Stimulated activated CD4-positive, alpha-beta T cell treated with anti-CD3 and anti-CD28 coated beads, Interleukin-4, amount 100 ng/mL, for 4 hours (primary cell): ENCODE measurements around the gene C1QTNF2.

Source experiments
- DNase-seq, 2 experiments: peaks; one replicate each; pipeline ENCODE4 v3.0.0-alpha.2; 2020

C1QTNF2 gene, protein sequence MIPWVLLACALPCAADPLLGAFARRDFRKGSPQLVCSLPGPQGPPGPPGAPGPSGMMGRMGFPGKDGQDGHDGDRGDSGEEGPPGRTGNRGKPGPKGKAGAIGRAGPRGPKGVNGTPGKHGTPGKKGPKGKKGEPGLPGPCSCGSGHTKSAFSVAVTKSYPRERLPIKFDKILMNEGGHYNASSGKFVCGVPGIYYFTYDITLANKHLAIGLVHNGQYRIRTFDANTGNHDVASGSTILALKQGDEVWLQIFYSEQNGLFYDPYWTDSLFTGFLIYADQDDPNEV

GRCh38 chr5:160369990-160370712 lies at the start of gene C1QTNF2:
TSS of gene C1QTNF2 (minus strand) at chr5:160370626. CDS start at chr5:160355011, 15,615 bp downstream.
- peak in 1 of 2 experiments; percentile 1 for DNase-seq

GRCh38 chr5:160420331-160420610 lies 49.8 kb upstream of the C1QTNF2 start:
- no peak for DNase-seq

DNA sequence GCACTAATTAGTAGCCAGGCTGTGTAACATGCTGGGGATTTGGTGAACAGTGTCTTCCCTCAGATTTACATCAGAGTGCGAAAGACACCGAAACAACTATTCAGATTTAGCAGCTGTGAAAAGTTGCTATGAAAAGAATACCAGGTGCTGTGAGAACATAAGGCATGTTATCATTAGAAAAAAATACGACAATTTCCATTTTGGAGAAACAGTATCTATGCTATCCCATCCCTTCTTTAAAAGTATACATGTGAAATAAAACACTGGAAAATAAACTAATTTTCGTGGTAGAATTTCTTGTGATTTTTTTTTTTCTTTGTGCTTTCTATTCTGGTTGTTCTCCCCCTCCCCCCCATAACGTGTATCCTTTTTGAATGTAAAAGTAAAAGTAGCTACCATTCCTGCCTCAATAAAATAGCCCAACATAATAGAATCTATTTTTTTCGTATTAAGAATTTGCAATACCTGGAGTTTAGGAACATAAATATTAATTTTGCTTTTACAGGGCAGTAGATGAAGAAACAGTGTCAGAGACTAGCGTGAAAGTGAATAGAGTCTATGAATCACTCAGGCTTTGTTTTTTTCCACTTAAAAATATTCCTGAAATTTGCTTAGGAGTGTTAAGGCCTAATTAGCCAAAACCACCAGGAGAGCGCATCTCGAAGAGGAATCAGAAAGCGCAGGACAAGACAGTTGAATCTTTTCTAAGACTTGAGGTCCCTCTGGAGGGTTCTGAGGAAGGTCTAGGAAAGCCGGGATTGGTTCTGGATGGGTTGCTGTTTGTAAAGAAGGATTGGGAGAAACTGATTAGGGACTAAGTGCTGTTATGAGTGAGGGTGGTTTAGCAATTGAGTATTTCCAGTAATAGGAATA lies 49.3 kb upstream of the C1QTNF2 start:
- no peak for DNase-seq

DNA sequence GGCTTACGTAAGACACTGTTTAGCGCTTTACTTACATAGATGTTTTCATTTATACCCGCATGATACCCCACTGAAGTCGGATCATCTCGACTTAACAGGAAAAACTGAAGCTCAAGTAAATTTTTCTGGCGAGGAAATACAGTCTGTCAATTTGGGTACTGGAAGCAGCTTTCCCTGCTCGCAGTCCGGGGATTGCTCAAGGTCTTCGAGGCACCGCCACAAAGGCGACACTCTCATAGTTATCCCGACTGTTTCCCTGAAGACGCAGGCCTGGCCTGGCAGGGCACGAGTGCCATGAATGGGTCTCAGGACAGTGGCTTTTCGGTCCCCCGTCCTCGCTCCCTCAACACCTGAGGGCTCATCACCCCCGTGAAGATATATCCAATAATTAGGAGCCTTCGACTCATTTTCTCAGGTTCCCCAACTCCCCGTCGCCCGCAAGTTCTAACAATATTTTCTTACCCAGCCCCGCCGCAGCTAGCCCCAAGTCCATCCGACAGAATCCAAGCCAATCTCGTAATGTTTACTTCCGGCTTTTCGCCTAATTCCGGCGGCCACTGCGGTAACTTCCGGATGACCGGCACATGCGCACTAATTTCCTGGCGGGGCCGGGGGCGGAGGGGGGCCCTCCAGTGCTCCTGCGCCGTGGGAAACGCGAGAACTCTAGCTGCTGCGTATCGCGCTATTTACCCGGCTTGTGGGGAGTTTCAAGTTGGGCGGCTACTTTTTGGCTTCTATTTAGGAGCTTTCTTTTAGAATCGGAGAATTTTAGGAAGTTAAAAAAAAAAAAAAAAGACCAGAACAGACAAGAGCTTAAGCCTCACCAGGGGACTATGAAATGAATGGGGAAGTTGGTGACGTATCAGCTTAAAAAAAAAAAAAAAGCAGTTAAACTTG lies 48.4 kb upstream of the C1QTNF2 start, which contains the start of gene SLU7:
Gene SLU7 (minus strand): TSS at position 521 of the 897 bp plus-strand sequence. CDS start 3,787 bp downstream, outside the sequence.
- peak; percentile 90 to 91 for DNase-seq

DNA sequence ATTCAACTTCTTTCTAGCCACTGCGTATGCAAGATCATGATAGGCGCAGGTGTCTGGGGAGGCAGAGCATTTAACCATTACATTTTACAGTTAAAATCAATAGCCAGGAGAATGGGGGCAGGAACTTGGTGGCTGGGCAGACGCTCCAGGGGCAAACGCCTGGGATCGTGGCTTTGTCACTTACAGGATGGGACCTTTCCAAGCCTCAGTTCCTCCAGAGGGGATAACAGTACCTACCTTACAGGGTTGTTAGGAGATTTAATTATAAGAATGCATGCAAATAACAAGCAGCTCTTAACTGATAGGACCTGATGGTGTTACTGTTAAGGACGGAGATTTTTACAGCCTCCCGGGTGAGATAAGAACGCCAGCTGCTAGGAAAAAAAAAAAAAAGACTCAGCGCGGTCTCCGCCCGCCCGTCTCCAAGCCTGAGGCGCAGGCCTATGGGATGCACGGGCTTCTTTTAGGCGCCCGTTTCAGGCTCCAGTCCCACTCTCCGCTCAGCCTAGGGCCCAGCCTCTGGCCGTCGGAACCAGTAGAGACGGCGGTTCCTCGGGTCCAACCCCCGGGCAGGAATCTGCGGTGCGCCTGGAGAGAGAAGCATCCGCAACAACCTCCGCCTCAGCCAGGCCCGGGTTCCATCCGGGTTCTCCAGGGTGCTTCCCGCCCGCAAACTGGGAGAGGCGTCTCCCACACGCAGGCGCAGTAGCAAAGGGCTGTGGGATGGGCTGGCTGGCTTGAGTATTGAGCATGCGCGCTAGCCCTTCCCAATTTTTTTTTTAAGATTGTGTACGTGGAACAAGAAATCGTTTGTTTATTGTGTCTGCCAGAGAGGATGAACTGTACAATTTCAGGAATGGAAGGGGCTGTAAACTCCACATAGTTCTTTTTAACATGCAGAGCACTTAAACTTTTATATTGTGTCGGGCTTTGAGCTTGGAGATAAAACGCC lies 29.3 kb upstream of the C1QTNF2 start, which contains the start of gene FAM200C:
Gene FAM200C (minus strand): TSS at position 653 of the 952 bp plus-strand sequence. CDS start 4,564 bp downstream, outside the sequence.
- DNase-seq, result peak; percentile 52 to 63

GRCh38 chr5:160398806-160399205 lies 28.4 kb upstream of the C1QTNF2 start:
- no peak for DNase-seq

GRCh38 chr5:160397492-160397891 lies 27.1 kb upstream of the C1QTNF2 start:
- no peak for DNase-seq

GRCh38 chr5:160395111-160395510 lies 24.7 kb upstream of the C1QTNF2 start:
- no peak for DNase-seq

- DNase-seq, result no peak
These were observed 20.6 kb upstream of the C1QTNF2 start for GRCh38 chr5:160390787-160391696.

DNA sequence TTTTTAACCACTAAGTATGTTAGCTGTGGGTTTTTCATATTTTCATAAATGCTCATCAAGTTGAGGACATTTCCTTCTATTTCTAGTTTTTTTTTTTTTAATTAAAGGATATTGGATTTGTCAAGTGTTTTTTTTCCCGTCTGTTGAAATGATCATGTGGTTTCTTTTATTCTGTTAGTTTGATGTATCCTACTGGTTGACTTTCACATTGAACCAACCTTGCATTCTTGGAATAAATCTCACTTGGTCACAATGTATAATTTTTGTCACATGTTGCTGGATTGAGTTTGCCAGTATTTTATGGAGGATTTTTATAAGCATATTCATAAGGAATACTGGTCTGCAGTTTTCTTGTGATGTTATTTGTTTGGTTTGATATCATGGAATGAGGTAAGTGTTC lies 17.0 kb upstream of the C1QTNF2 start:
- DNase-seq, result no peak

- DNase-seq, result no peak
These were observed 15.1 kb upstream of the C1QTNF2 start for GRCh38 chr5:160385496-160385895.

DNA sequence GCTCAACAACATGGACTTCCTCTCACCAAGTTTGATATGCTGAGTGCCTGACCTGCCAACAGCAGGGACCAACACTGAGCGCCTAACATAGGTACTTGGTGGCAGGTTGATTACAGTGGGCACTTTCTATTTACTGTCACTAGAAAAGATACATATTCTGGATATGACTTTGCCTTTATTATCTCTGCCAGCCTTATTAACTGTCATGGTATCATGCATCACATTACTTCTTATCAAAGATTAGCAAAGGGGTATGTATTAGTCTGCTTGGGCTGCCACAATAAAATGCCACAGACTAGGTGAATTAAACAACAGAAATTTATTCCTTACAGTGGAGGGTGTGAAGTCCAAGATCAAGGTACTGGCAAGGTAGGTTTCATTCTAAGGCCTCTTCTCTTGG lies 14.3 kb upstream of the C1QTNF2 start:
- DNase-seq, result no peak

- no peak for DNase-seq
These were observed 11.9 kb upstream of the C1QTNF2 start for GRCh38 chr5:160382346-160382745.

GRCh38 chr5:160380041-160380440 lies 9.6 kb upstream of the C1QTNF2 start:
- DNase-seq, result no peak

DNA sequence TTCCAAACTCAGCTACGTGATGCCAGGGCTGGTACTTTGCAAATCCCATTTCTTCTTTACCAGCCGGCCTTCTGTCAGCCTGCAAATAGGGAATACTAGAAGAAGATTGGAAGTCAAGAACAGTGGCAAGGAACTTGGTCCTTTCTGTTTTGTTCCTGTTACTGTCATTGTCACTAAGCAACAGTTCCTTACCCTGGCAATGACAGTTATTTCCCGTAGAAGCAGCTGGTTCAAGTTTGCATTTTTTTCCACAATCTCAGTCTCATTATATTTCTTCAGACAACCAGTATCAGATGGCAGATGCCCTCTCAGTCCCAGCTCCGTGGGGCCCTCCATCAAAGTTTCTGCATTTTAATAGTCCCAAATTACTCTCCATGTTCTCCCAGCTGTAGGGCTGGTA lies 9.1 kb upstream of the C1QTNF2 start:
- DNase-seq, result no peak

GRCh38 chr5:160378330-160378729 lies 7.9 kb upstream of the C1QTNF2 start:
- DNase-seq, result no peak

DNA sequence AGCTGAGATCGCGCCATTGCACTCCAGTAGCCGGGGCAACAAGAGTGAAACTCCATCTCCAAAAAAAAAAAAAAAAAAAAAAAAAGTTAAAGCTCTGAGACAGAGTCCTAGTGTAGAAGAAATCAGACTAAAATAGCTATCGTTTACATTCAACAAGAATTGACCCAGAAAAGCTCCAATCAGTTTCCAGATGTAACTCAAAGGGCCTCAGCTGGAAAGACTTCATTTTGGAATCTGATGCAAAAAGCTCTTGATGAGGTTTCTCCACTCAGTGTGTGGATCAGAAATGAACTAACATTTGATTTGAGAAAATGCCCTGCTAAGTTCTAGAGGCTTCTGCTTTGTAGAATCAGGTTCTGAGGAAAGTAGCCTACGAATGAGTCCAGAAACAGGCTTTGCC lies 7.2 kb upstream of the C1QTNF2 start:
- DNase-seq, result no peak

DNA sequence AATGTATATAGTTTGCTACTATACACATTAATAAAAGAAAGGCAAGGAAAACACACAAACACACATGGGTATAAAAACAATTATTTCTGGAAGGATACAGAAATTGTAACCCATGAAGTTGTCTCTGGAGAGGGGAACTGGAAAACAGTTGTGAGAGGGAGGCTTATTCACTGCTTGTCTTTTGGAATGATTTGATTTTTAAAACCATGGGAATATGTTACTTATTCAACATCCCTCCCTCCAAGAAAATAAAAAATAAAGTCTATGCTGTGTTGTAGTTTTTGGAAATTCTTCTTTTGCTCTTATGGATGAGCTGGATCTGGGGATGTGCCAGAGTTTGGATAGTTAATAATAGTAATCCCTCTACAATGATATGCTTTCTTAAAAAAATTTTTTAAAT lies 6.0 kb upstream of the C1QTNF2 start:
- DNase-seq, result no peak

- no peak for DNase-seq
These were observed 5.3 kb upstream of the C1QTNF2 start for GRCh38 chr5:160375701-160376100.

- no peak for DNase-seq
These were observed 4.7 kb upstream of the C1QTNF2 start for GRCh38 chr5:160375166-160375565.
